ENCODE results near the gene PSMA5. TPM values are rescaled to one million over a fixed set of nuclear protein-coding genes. Genes with fewer than 3 reads are reported as not detected.
"Not testable (repeated sequence)": the region's sequence is repeated elsewhere in the genome, so short reads cannot be mapped to it uniquely, and the experiment has no call there.

The PSMA5 gene
- total RNA-seq, 1 donor from 2014 or later = 25.7 TPM

GRCh38 chr1:109432336-109432735, 6.1 kb upstream of the PSMA5 start:
- no peak for DNase-seq

- DNase-seq = no peak
Observed at GRCh38 chr1:109427171-109427467, 871 bp upstream of the PSMA5 start.

GRCh38 chr1:109425391-109426280, 612 bp downstream of the PSMA5 start:
- no peak for DNase-seq

GRCh38 chr1:109423498-109423897, 2.8 kb downstream of the PSMA5 start:
- DNase-seq = no peak

- DNase-seq = no peak
Observed at GRCh38 chr1:109412551-109412950, 13.7 kb downstream of the PSMA5 start.

- DNase-seq = no peak
Observed at GRCh38 chr1:109404838-109405237, 21.4 kb downstream of the PSMA5 start.

GRCh38 chr1:109402025-109402424, 24.2 kb downstream of the PSMA5 start:
- no peak for DNase-seq

- DNase-seq = no peak
Observed at GRCh38 chr1:109400035-109400655, 26.1 kb downstream of the PSMA5 start.

- DNase-seq = peak; percentile 89
Observed at GRCh38 chr1:109399326-109399957, 26.8 kb downstream of the PSMA5 start.

GRCh38 chr1:109398343-109399225, 27.7 kb downstream of the PSMA5 start:
- peak; percentile 34 for DNase-seq

- peak; percentile 96 for DNase-seq
Observed at GRCh38 chr1:109397581-109398342, 28.5 kb downstream of the PSMA5 start, which contains the start of gene SORT1. Gene SORT1 (minus strand): TSS chr1:109397918. CDS start chr1:109397892, 26 bp downstream.

- DNase-seq = no peak
Observed at GRCh38 chr1:109396871-109397580, 29.2 kb downstream of the PSMA5 start.

- DNase-seq = no peak
Observed at GRCh38 chr1:109396513-109396839, 29.8 kb downstream of the PSMA5 start.

GRCh38 chr1:109395602-109396512, 30.4 kb downstream of the PSMA5 start:
- no peak for DNase-seq

- not testable (repeated sequence) for DNase-seq
Observed at GRCh38 chr1:109395282-109395599, 31.0 kb downstream of the PSMA5 start.

GRCh38 chr1:109394591-109395281, 31.5 kb downstream of the PSMA5 start:
- DNase-seq = no peak

GRCh38 chr1:109393617-109394233, 32.5 kb downstream of the PSMA5 start:
- no peak for DNase-seq

GRCh38 chr1:109392788-109393616, 33.2 kb downstream of the PSMA5 start:
- peak; percentile 77 for DNase-seq

Data from tongue (tissue), 2 donors.